ENCODE data around the gene DCP2.

The DCP2 gene

GRCh38 chr5:112965733-112966306 lies 10.8 kb upstream of the DCP2 start:
- no peaks in the 10 kb centered on the region for H3K4me1 ChIP-seq (ENCODE audit: control insufficient read depth in 2 of 2, insufficient read depth in 2 of 2, low read length in 2 of 2)
- H3K27me3 ChIP-seq (ENCODE audit: control insufficient read depth in 2 of 2, insufficient read depth in 2 of 2, low read length in 2 of 2) = no peaks in the 10 kb centered on the region
- no peak overlapping the region for H3K9ac ChIP-seq (ENCODE audit: low read depth in 1 of 2, low read length in 2 of 2)
- H3K36me3 ChIP-seq (ENCODE audit: control insufficient read depth in 2 of 2, insufficient read depth in 2 of 2, low read length in 2 of 2) = no peaks in the 10 kb centered on the region
- no peak overlapping the region for H3K27ac ChIP-seq (ENCODE audit: low read depth in 2 of 2, low read length in 2 of 2)
- H3K4me3 ChIP-seq (ENCODE audit: low read length in 2 of 2) = no peak overlapping the region
- H3K9me3 ChIP-seq (ENCODE audit: control insufficient read depth in 2 of 2, low read length in 2 of 2) = no peaks in the 10 kb centered on the region

GRCh38 chr5:112967520-112968083 lies 9.0 kb upstream of the DCP2 start:
- no peaks in the 10 kb centered on the region for H3K36me3 ChIP-seq (ENCODE audit: control insufficient read depth in 2 of 2, insufficient read depth in 2 of 2, low read length in 2 of 2)
- no peaks in the 10 kb centered on the region for H3K27me3 ChIP-seq (ENCODE audit: control insufficient read depth in 2 of 2, insufficient read depth in 2 of 2, low read length in 2 of 2)
- H3K4me3 ChIP-seq (ENCODE audit: low read length in 2 of 2) = no peak overlapping the region
- no peaks in the 10 kb centered on the region for H3K9me3 ChIP-seq (ENCODE audit: control insufficient read depth in 2 of 2, low read length in 2 of 2)
- H3K4me1 ChIP-seq (ENCODE audit: control insufficient read depth in 2 of 2, insufficient read depth in 2 of 2, low read length in 2 of 2) = no peaks in the 10 kb centered on the region
- no peak overlapping the region for H3K27ac ChIP-seq (ENCODE audit: low read depth in 2 of 2, low read length in 2 of 2)
- H3K9ac ChIP-seq (ENCODE audit: low read depth in 1 of 2, low read length in 2 of 2) = no peak overlapping the region

- Histone ChIP-seq H3K27ac (ENCODE audit: low read depth in 2 of 2, low read length in 2 of 2) (no peak overlapping the region), H3K9ac (ENCODE audit: low read depth in 1 of 2, low read length in 2 of 2) (no peak overlapping the region), H3K4me1 (ENCODE audit: control insufficient read depth in 2 of 2, insufficient read depth in 2 of 2, low read length in 2 of 2) (no peaks in the 10 kb centered on the region), H3K27me3 (ENCODE audit: control insufficient read depth in 2 of 2, insufficient read depth in 2 of 2, low read length in 2 of 2) (no peaks in the 10 kb centered on the region), H3K9me3 (ENCODE audit: control insufficient read depth in 2 of 2, low read length in 2 of 2) (no peaks in the 10 kb centered on the region), H3K4me3 (ENCODE audit: low read length in 2 of 2) (no peak overlapping the region), H3K36me3 (ENCODE audit: control insufficient read depth in 2 of 2, insufficient read depth in 2 of 2, low read length in 2 of 2) (no peaks in the 10 kb centered on the region)
Observed at GRCh38 chr5:112968411-112969106, 8.0 kb upstream of the DCP2 start.

- peaks cover 0 to 6% of the 10 kb centered on the region in 2 donors for H3K4me1 ChIP-seq (ENCODE audit: control insufficient read depth in 2 of 2, insufficient read depth in 2 of 2, low read length in 2 of 2)
Observed at GRCh38 chr5:112971276-112971675, 5.3 kb upstream of the DCP2 start.

GRCh38 chr5:112973036-112973435 lies 3.6 kb upstream of the DCP2 start:
- Histone ChIP-seq H3K36me3 (ENCODE audit: control insufficient read depth in 2 of 2, insufficient read depth in 2 of 2, low read length in 2 of 2) (no peaks in the 10 kb centered on the region), H3K27ac (ENCODE audit: low read depth in 2 of 2, low read length in 2 of 2) (no peak overlapping the region), H3K9me3 (ENCODE audit: control insufficient read depth in 2 of 2, low read length in 2 of 2) (no peaks in the 10 kb centered on the region), H3K4me3 (ENCODE audit: low read length in 2 of 2) (no peak overlapping the region), H3K9ac (ENCODE audit: low read depth in 1 of 2, low read length in 2 of 2) (no peak overlapping the region), H3K27me3 (ENCODE audit: control insufficient read depth in 2 of 2, insufficient read depth in 2 of 2, low read length in 2 of 2) (no peaks in the 10 kb centered on the region), H3K4me1 (ENCODE audit: control insufficient read depth in 2 of 2, insufficient read depth in 2 of 2, low read length in 2 of 2) (peaks cover 0 to 7% of the 10 kb centered on the region in 2 donors)

More at GRCh38 chr5:112971276-112971675, 5.3 kb upstream of the DCP2 start:
- Histone ChIP-seq H3K27me3 (ENCODE audit: control insufficient read depth in 2 of 2, insufficient read depth in 2 of 2, low read length in 2 of 2) (no peaks in the 10 kb centered on the region), H3K9ac (ENCODE audit: low read depth in 1 of 2, low read length in 2 of 2) (no peak overlapping the region), H3K9me3 (ENCODE audit: control insufficient read depth in 2 of 2, low read length in 2 of 2) (no peaks in the 10 kb centered on the region), H3K36me3 (ENCODE audit: control insufficient read depth in 2 of 2, insufficient read depth in 2 of 2, low read length in 2 of 2) (no peaks in the 10 kb centered on the region), H3K27ac (ENCODE audit: low read depth in 2 of 2, low read length in 2 of 2) (no peak overlapping the region), H3K4me3 (ENCODE audit: low read length in 2 of 2) (no peak overlapping the region)

- H3K4me1 ChIP-seq (ENCODE audit: control insufficient read depth in 2 of 2, insufficient read depth in 2 of 2, low read length in 2 of 2) = peaks cover 0 to 7% of the 10 kb centered on the region in 2 donors
- H3K36me3 ChIP-seq (ENCODE audit: control insufficient read depth in 2 of 2, insufficient read depth in 2 of 2, low read length in 2 of 2) = no peaks in the 10 kb centered on the region
- H3K9me3 ChIP-seq (ENCODE audit: control insufficient read depth in 2 of 2, low read length in 2 of 2) = no peaks in the 10 kb centered on the region
- no peak overlapping the region for H3K4me3 ChIP-seq (ENCODE audit: low read length in 2 of 2)
- no peak overlapping the region for H3K9ac ChIP-seq (ENCODE audit: low read depth in 1 of 2, low read length in 2 of 2)
- H3K27me3 ChIP-seq (ENCODE audit: control insufficient read depth in 2 of 2, insufficient read depth in 2 of 2, low read length in 2 of 2) = no peaks in the 10 kb centered on the region
- H3K27ac ChIP-seq (ENCODE audit: low read depth in 2 of 2, low read length in 2 of 2) = no peak overlapping the region
Observed at GRCh38 chr5:112973904-112974303, 2.7 kb upstream of the DCP2 start.

GRCh38 chr5:112974901-112975300 lies 1.7 kb upstream of the DCP2 start:
- H3K9ac ChIP-seq (ENCODE audit: low read depth in 1 of 2, low read length in 2 of 2) = no peak overlapping the region
- no peak overlapping the region for H3K4me3 ChIP-seq (ENCODE audit: low read length in 2 of 2)
- H3K4me1 ChIP-seq (ENCODE audit: control insufficient read depth in 2 of 2, insufficient read depth in 2 of 2, low read length in 2 of 2) = peaks cover 0 to 7% of the 10 kb centered on the region in 2 donors
- H3K27me3 ChIP-seq (ENCODE audit: control insufficient read depth in 2 of 2, insufficient read depth in 2 of 2, low read length in 2 of 2) = no peaks in the 10 kb centered on the region
- H3K27ac ChIP-seq (ENCODE audit: low read depth in 2 of 2, low read length in 2 of 2) = no peak overlapping the region
- no peaks in the 10 kb centered on the region for H3K36me3 ChIP-seq (ENCODE audit: control insufficient read depth in 2 of 2, insufficient read depth in 2 of 2, low read length in 2 of 2)
- H3K9me3 ChIP-seq (ENCODE audit: control insufficient read depth in 2 of 2, low read length in 2 of 2) = no peaks in the 10 kb centered on the region

- Histone ChIP-seq H3K9ac (ENCODE audit: low read depth in 1 of 2, low read length in 2 of 2) (peak overlapping the region; percentile 90 to 92), H3K4me3 (ENCODE audit: low read length in 2 of 2) (peak overlapping the region; percentile 95 to 96), H3K27ac (ENCODE audit: low read depth in 2 of 2, low read length in 2 of 2) (peak overlapping the region; percentile 49 to 89), H3K4me1 (ENCODE audit: control insufficient read depth in 2 of 2, insufficient read depth in 2 of 2, low read length in 2 of 2) (peaks cover 0 to 7% of the 10 kb centered on the region in 2 donors), H3K36me3 (ENCODE audit: control insufficient read depth in 2 of 2, insufficient read depth in 2 of 2, low read length in 2 of 2) (peaks cover 0 to under 1% of the 10 kb centered on the region in 2 donors), H3K9me3 (ENCODE audit: control insufficient read depth in 2 of 2, low read length in 2 of 2) (no peaks in the 10 kb centered on the region), H3K27me3 (ENCODE audit: control insufficient read depth in 2 of 2, insufficient read depth in 2 of 2, low read length in 2 of 2) (no peaks in the 10 kb centered on the region)
Observed at GRCh38 chr5:112975721-112976431, 722 bp upstream of the DCP2 start.

- H3K4me3 ChIP-seq (ENCODE audit: low read length in 2 of 2) = peak overlapping the region; percentile 95 to 96
- H3K36me3 ChIP-seq (ENCODE audit: control insufficient read depth in 2 of 2, insufficient read depth in 2 of 2, low read length in 2 of 2) = peaks cover 0 to 3% of the 10 kb centered on the region in 2 donors
- H3K27me3 ChIP-seq (ENCODE audit: control insufficient read depth in 2 of 2, insufficient read depth in 2 of 2, low read length in 2 of 2) = no peaks in the 10 kb centered on the region
- peak overlapping the region; percentile 90 to 92 for H3K9ac ChIP-seq (ENCODE audit: low read depth in 1 of 2, low read length in 2 of 2)
- H3K27ac ChIP-seq (ENCODE audit: low read depth in 2 of 2, low read length in 2 of 2) = peak overlapping the region; percentile 88 to 89
- no peaks in the 10 kb centered on the region for H3K9me3 ChIP-seq (ENCODE audit: control insufficient read depth in 2 of 2, low read length in 2 of 2)
- H3K4me1 ChIP-seq (ENCODE audit: control insufficient read depth in 2 of 2, insufficient read depth in 2 of 2, low read length in 2 of 2) = peaks cover 0 to 7% of the 10 kb centered on the region in 2 donors
Observed at GRCh38 chr5:112977440-112977861, 853 bp downstream of the DCP2 start.

GRCh38 chr5:112978836-112979235 lies 2.2 kb downstream of the DCP2 start:
- no peak overlapping the region for H3K27ac ChIP-seq (ENCODE audit: low read depth in 2 of 2, low read length in 2 of 2)
- H3K4me1 ChIP-seq (ENCODE audit: control insufficient read depth in 2 of 2, insufficient read depth in 2 of 2, low read length in 2 of 2) = peaks cover 0 to 7% of the 10 kb centered on the region in 2 donors
- H3K9ac ChIP-seq (ENCODE audit: low read depth in 1 of 2, low read length in 2 of 2) = no peak overlapping the region
- H3K27me3 ChIP-seq (ENCODE audit: control insufficient read depth in 2 of 2, insufficient read depth in 2 of 2, low read length in 2 of 2) = no peaks in the 10 kb centered on the region
- H3K4me3 ChIP-seq (ENCODE audit: low read length in 2 of 2) = peak overlapping the region in 1 of 2 donors; percentile 96
- H3K9me3 ChIP-seq (ENCODE audit: control insufficient read depth in 2 of 2, low read length in 2 of 2) = no peaks in the 10 kb centered on the region
- peaks cover 0 to 3% of the 10 kb centered on the region in 2 donors for H3K36me3 ChIP-seq (ENCODE audit: control insufficient read depth in 2 of 2, insufficient read depth in 2 of 2, low read length in 2 of 2)

All from mucosa of rectum (tissue), 2 donors.